Muscle of leg (tissue), 11 donors: Measurements from ENCODE around the gene DOCK3. TPM values are rescaled to one million over a fixed set of nuclear protein-coding genes. Genes with fewer than 3 reads are reported as not detected.
"Not testable (repeated sequence)": the region's sequence is repeated elsewhere in the genome, so short reads cannot be mapped to it uniquely, and the experiment has no call there.

Experiments used
- DNase-seq: peaks from one replicate; pipeline ENCODE4 v3.0.0; 2013
- H3K27ac ChIP-seq: one replicate; pipeline ENCODE4 v1.5.1; 2013; ENCODE audit warnings: mild to moderate bottlenecking, low read length, control low read depth
- H3K27me3 ChIP-seq: one replicate; pipeline ENCODE4 v1.6.1; 2013; ENCODE audit warnings: low read length; ENCODE audit not compliant: control insufficient read depth, insufficient read depth
- H3K36me3 ChIP-seq: one replicate; pipeline ENCODE4 v1.6.1; 2013; ENCODE audit warnings: low read length; ENCODE audit not compliant: control insufficient read depth, insufficient read depth
- H3K4me1 ChIP-seq: one replicate; pipeline ENCODE4 v1.6.1; 2013; ENCODE audit warnings: low read length; ENCODE audit not compliant: control insufficient read depth, insufficient read depth
- H3K4me3 ChIP-seq: one replicate; pipeline ENCODE4 v1.5.1; 2013; ENCODE audit warnings: low read length, control low read depth
- H3K9me3 ChIP-seq: replicated peaks from 2 replicates; pipeline ENCODE4 v1.6.1; 2013; ENCODE audit warnings: low read depth, low read length; ENCODE audit not compliant: control insufficient read depth
- WGBS: methylation state at CpG from one replicate; pipeline ENCODE4 v1.1.5; 2013; ENCODE audit warnings: missing lambda C conversion rate; ENCODE audit not compliant: insufficient coverage; 5-methylcytosine and 5-hydroxymethylcytosine counted together
- polyA plus RNA-seq, 8 donors: library from polyadenylated mRNA; unstranded; fragments of 120-200 nt; gene quantifications; one replicate each; pipeline versions ENCODE4 v1.2.1 to v1.2.3, GENCODE V29; 2013; ENCODE audit warnings: inconsistent platforms in 1 of 8, low replicate concordance in 1 of 8; ENCODE audit not compliant: insufficient read length in 8 of 8, insufficient read depth in 1 of 8
- total RNA-seq: library from RNA; stranded (reverse); fragments of 120-200 nt; gene quantifications from one replicate; pipeline ENCODE4 v1.2.4, GENCODE V29; 2013

Gene DOCK3
- total and polyA plus RNA-seq, 9 donors: 0.08 to 0.48 (median 0.17) TPM

- no peak for DNase-seq
- H3K4me1 ChIP-seq: no peaks in the 10 kb centered on the region
- H3K4me3 ChIP-seq: no peak overlapping the region
- no peaks in the 10 kb centered on the region for H3K27me3 ChIP-seq
- H3K9me3 ChIP-seq: no peaks in the 10 kb centered on the region
- H3K27ac ChIP-seq: no peak overlapping the region
- 73% methylated on average over 2 of the region's 3 CpGs for WGBS
- no peaks in the 10 kb centered on the region for H3K36me3 ChIP-seq
Observed at GRCh38 chr3:50658831-50659230, 15.9 kb upstream of the DOCK3 start.

GRCh38 chr3:50660386-50660785 lies 14.3 kb upstream of the DOCK3 start:
- no peak for DNase-seq
- Histone ChIP-seq H3K27ac (no peak overlapping the region), H3K9me3 (no peaks in the 10 kb centered on the region), H3K4me3 (no peak overlapping the region), H3K4me1 (no peaks in the 10 kb centered on the region), H3K36me3 (no peaks in the 10 kb centered on the region), H3K27me3 (no peaks in the 10 kb centered on the region)
- 86% methylated on average over 8 of the region's 10 CpGs for WGBS

- Histone ChIP-seq H3K9me3 (no peaks in the 10 kb centered on the region), H3K4me1 (no peaks in the 10 kb centered on the region), H3K36me3 (no peaks in the 10 kb centered on the region), H3K27ac (no peak overlapping the region), H3K4me3 (no peak overlapping the region), H3K27me3 (peaks cover 2% of the 10 kb centered on the region)
- WGBS: 92% methylated on average over 5 of the region's 6 CpGs
- no peak for DNase-seq
Observed at GRCh38 chr3:50661321-50661837, 13.3 kb upstream of the DOCK3 start.

GRCh38 chr3:50662408-50662807 lies 12.3 kb upstream of the DOCK3 start:
- no peaks in the 10 kb centered on the region for H3K36me3 ChIP-seq
- H3K27me3 ChIP-seq: peaks cover 11% of the 10 kb centered on the region
- no peaks in the 10 kb centered on the region for H3K9me3 ChIP-seq
- no peak for DNase-seq
- 35% methylated on average over 2 of the region's 2 CpGs for WGBS
- H3K27ac ChIP-seq: no peak overlapping the region
- H3K4me3 ChIP-seq: no peak overlapping the region
- no peaks in the 10 kb centered on the region for H3K4me1 ChIP-seq

GRCh38 chr3:50665081-50665840 lies 9.5 kb upstream of the DOCK3 start:
- H3K4me3 ChIP-seq: no peak overlapping the region
- no peaks in the 10 kb centered on the region for H3K4me1 ChIP-seq
- no peaks in the 10 kb centered on the region for H3K9me3 ChIP-seq
- no peaks in the 10 kb centered on the region for H3K36me3 ChIP-seq
- H3K27ac ChIP-seq: no peak overlapping the region
- H3K27me3 ChIP-seq: peaks cover 21% of the 10 kb centered on the region
- WGBS: 68% methylated on average over 4 of the region's 5 CpGs
- no peak for DNase-seq

- not testable (repeated sequence) for DNase-seq, H3K4me3 ChIP-seq, H3K4me1 ChIP-seq
Observed at GRCh38 chr3:50665841-50666115, 8.9 kb upstream of the DOCK3 start.

GRCh38 chr3:50666837-50667236 lies 7.9 kb upstream of the DOCK3 start:
- Histone ChIP-seq H3K9me3 (no peaks in the 10 kb centered on the region), H3K27ac (no peak overlapping the region), H3K4me1 (no peaks in the 10 kb centered on the region), H3K36me3 (no peaks in the 10 kb centered on the region), H3K4me3 (no peak overlapping the region), H3K27me3 (peaks cover 28% of the 10 kb centered on the region)
- WGBS: no CpG with 5 or more reads among the region's 1 CpG
- DNase-seq: no peak

More at GRCh38 chr3:50665841-50666115, 8.9 kb upstream of the DOCK3 start:
- H3K27ac ChIP-seq, H3K9me3 ChIP-seq, H3K36me3 ChIP-seq: not testable (repeated sequence)
- H3K27me3 ChIP-seq: peaks cover 22% of the 10 kb centered on the region
- 89% methylated on average over 4 of the region's 9 CpGs for WGBS

GRCh38 chr3:50671331-50671730 lies 3.4 kb upstream of the DOCK3 start:
- Histone ChIP-seq H3K27me3 (peaks cover 56% of the 10 kb centered on the region), H3K4me1 (peaks cover 5% of the 10 kb centered on the region), H3K36me3 (no peaks in the 10 kb centered on the region), H3K4me3 (no peak overlapping the region), H3K9me3 (no peaks in the 10 kb centered on the region), H3K27ac (no peak overlapping the region)
- no peak for DNase-seq
- 73% methylated on average over 3 of the region's 4 CpGs for WGBS

GRCh38 chr3:50672656-50673055 lies 2.1 kb upstream of the DOCK3 start:
- 77% methylated on average over 3 of the region's 3 CpGs for WGBS
- H3K36me3 ChIP-seq: no peaks in the 10 kb centered on the region
- H3K27ac ChIP-seq: no peak overlapping the region
- no peaks in the 10 kb centered on the region for H3K9me3 ChIP-seq
- no peak for DNase-seq
- peaks cover 51% of the 10 kb centered on the region for H3K27me3 ChIP-seq
- H3K4me1 ChIP-seq: peaks cover 5% of the 10 kb centered on the region
- no peak overlapping the region for H3K4me3 ChIP-seq

- Histone ChIP-seq H3K4me1 (peaks cover 5% of the 10 kb centered on the region), H3K27me3 (peaks cover 52% of the 10 kb centered on the region), H3K9me3 (no peaks in the 10 kb centered on the region), H3K36me3 (no peaks in the 10 kb centered on the region), H3K27ac (no peak overlapping the region), H3K4me3 (no peak overlapping the region)
- no peak for DNase-seq
- 15% methylated on average over 3 of the region's 3 CpGs for WGBS
Observed at GRCh38 chr3:50673931-50674330, 796 bp upstream of the DOCK3 start.
